NCI-H128 (cell line): ENCODE results near the gene HMSD.
"Not testable (repeated sequence)": the region's sequence is repeated elsewhere in the genome, so short reads cannot be mapped to it uniquely, and the experiment has no call there.

Source experiments
- DNase-seq: peaks from one replicate; lab custom pipeline; 2025; ENCODE audit not compliant: unreplicated experiment; lab: John Stamatoyannopoulos, UW

The HMSD gene, protein sequence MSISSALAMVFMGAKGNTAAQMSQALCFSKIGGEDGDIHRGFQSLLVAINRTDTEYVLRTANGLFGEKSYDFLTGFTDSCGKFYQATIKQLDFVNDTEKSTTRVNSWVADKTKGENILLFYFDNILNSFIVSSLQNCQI

GRCh38 chr18:63949068-63949737 lies at the start of gene HMSD:
Gene HMSD, plus strand, starts transcription at chr18:63949301. Its CDS starts 4,155 bp downstream, at chr18:63953456.
- DNase-seq, result peak; percentile 58

DNA sequence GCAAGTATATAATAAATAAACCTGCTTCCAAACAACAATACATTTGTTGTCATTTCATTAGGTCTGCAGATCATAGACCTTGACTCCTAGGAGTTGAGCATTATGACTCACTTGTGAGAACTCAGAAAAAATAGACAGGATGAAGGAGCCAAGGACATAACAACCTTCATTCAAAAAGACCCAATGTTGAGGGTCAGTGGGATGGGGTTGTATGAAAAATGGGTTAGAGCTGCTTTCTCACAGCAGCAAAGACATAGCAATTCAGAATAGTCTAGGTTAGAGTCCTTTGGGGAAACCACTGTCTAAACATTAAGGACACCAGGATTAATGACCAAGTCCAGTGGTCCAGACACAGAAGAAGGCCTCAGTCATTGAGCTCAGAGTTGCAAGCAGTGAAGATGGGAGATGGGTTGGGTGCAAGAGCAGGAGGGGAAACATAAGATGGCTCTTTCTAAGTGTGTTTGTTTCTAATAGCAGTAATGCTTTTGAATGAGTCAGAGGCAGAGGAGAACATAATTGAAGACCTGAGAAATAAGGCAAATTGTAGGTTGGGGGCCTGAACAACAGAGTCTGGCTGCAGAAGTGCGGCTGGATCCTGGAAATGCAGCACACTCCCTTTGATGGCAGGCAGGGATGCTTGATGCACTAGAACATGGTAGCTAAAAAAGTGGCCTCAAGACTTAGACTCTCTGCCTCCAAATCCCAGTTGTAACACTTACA lies 45.1 kb upstream of the HMSD start:
- no peak for DNase-seq

DNA sequence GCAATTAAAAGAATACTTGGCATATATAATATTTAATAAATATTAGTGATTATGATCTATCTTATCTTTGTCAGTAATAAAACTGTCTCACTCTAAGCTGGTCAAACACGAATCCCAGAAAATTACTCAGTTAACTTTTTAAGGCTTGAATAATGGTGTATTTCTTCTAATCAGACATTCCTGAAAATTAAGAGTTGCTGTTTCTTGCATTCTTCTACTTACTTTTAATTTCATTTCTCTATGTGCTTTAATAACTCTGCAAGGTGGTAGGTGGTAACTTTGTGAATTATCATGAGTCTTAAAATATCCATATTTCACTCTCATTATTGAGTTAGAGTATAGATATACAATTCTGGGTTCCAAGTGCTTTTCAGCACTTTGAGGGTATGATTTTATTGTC lies 44.4 kb upstream of the HMSD start:
- DNase-seq, result no peak

GRCh38 chr18:63905361-63905760 lies 43.7 kb upstream of the HMSD start:
- no peak for DNase-seq

DNA sequence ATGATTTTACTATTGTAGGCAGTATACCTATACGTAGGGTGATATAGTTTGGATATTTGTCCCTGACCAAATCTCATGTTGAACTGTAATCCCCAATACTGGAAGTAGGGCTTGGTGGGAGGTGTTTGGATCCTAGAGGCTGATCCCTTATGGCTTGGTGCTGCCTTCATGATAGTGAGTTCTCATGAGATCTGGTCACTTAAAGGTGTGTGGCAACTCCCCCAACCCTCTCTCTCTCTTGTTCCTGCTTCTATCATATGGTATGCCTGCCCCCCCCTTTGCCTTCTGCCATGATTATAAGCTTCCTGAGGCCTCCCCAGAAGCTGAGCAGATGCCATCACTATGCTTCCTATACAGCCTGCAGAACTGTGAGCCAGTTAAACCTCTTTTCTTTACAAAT lies 43.0 kb upstream of the HMSD start:
- DNase-seq, result no peak

DNA sequence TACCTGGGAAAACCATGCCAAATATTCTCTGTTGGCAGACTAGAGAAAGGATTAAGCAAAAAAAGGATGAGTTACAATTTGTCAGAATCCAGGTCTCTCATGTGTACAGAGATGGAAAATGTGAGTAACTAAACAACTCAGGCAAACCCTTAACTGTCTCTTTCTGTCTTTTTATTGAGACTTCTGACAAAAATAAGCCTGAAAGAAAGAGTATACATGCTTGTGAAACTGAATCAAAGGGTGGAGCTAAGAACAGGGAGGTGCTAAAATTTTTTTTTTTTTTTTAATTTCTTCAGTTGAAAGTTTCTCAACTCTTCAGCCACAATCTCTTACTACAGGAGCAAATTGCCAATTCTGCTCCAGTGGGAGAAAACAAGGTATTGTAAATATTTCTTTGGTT lies 41.4 kb upstream of the HMSD start, which contains the start of gene SERPINB10:
Gene SERPINB10, plus strand, starts transcription at position 295 of the 400 bp plus-strand sequence. CDS start 7,553 bp downstream, outside the sequence.
- DNase-seq, result no peak

GRCh38 chr18:63908858-63909257 lies 40.2 kb upstream of the HMSD start:
- DNase-seq, result no peak

GRCh38 chr18:63909870-63910269 lies 39.2 kb upstream of the HMSD start:
- DNase-seq, result no peak

GRCh38 chr18:63917817-63918216 lies 31.3 kb upstream of the HMSD start:
- DNase-seq, result no peak

GRCh38 chr18:63922049-63922448 lies 27.1 kb upstream of the HMSD start:
- no peak for DNase-seq

DNA sequence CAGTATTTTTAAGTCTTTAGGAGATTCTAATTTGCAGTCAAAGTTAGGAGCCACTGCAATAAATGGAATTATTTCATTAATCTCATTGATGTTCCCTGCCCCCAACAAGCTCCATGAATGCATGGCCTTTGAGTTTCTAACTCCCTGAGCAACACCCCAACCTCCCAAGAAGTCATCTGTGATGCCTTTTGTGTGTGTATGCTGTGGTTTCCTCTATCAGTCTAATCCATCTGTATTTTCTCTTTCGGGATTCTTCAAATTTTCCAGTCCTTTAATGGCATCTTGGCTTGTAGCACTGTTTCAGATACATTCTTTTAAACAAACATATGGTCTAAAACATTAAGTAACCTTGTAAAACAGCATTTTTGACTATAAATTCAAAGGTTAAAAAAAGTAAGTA lies 24.6 kb upstream of the HMSD start:
- no peak for DNase-seq

- no peak for DNase-seq
Measured at GRCh38 chr18:63928331-63928730, 20.8 kb upstream of the HMSD start.

GRCh38 chr18:63929369-63929768 lies 19.7 kb upstream of the HMSD start:
- not testable (repeated sequence) for DNase-seq

- no peak for DNase-seq
Measured at GRCh38 chr18:63930773-63931354, 18.2 kb upstream of the HMSD start.

DNA sequence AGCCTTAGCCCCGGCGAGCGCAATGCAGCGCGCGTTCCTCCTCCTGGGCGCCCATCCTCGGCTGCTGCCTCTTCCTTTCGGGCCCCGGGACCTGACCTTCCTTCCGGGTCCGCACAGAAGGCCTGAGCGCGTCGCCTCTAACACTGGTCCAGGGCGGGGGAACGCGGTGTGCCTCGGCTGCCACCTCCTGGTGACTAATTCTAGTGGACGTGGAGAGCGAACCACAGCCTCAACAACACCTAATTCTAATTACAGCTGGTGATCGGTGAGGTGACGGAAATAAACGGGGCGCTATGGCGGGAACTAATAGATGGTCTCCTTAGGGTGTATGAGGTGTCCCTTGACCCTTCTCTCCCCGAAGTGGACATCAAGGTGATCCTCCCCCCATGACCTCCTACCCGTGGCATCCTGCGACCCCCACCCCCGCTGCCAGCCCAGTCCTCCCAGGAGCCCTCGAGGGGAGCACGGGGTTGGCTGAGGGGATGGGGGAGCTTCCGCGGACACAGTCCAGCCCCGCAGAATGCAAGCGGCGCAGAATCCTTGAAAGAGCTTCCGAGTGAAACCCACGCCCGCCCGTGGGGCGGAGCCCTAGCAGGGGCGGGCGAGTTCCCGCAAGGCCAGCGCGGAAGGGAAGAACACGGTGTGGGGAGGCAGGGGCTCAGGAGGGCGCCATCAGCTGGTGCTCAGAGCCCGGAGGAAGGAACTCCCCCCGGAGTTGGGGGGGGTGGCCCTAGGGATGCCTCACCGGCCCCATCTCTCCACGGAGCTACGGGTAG lies 12.8 kb upstream of the HMSD start:
- DNase-seq, result no peak

DNA sequence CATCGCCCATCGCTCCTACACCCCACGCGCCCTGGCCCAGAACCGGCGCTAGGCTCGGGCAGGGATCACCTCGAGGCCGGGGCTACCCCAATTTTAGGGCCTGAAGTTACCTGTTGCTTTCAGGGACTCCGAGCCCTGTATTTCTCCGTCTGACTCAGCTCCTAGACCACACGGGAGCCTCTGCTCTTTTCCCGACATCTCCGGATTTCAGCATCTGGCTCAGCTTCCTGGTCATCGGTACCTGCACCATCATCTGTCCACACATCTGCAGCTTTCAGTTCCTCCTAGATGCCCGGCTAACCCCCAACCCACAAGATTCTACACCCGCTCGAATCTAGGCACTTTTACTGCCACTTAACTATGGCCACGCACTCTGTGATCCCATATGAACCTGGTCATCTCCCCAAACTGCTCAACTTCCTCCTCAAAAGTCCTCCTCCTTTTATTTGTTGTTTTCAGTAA lies 12.1 kb upstream of the HMSD start:
- DNase-seq, result no peak

DNA sequence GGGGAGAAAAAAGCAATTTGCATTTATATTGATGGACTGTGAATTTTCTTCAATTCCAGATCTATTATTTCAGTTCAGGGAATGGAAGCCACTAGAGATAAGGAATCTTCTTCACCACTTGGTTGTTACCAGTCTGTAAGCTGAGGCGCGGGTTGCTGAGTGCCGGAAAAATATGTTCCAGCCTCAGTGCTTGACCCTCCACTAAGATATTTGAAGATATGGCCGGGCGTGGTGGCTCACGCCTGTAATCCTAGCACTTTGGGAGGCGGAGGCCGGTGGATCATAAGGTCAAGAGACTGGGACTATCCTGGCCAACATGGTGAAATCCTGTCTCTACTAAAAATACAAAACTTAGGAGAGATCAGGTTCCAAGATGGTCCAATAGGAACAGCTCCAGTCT lies 9.1 kb upstream of the HMSD start:
- no peak for DNase-seq

DNA sequence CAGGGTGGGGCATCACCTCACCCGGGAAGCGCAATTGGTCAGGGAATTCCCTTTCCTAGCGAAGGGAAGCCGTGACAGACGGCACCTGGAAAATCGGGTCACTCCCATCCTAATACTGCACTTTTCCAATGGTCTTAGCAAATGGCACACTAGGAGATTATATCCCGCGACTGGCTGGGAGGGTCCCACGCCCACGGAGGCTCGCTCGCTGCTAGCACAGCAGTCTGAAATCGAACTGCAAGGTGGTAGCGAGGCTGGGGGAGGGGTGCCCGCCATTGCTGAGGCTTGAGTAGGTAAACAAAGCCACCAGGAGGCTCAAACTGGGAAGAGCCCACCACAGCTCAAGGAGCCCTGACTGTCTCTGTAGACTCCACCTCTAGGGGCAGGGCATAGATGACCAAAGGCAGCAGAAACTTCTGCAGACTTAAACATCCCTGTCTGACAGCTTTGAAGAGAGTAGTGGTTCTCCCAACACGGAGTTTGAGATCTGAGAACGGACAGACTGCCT lies 8.5 kb upstream of the HMSD start:
- not testable (repeated sequence) for DNase-seq

DNA sequence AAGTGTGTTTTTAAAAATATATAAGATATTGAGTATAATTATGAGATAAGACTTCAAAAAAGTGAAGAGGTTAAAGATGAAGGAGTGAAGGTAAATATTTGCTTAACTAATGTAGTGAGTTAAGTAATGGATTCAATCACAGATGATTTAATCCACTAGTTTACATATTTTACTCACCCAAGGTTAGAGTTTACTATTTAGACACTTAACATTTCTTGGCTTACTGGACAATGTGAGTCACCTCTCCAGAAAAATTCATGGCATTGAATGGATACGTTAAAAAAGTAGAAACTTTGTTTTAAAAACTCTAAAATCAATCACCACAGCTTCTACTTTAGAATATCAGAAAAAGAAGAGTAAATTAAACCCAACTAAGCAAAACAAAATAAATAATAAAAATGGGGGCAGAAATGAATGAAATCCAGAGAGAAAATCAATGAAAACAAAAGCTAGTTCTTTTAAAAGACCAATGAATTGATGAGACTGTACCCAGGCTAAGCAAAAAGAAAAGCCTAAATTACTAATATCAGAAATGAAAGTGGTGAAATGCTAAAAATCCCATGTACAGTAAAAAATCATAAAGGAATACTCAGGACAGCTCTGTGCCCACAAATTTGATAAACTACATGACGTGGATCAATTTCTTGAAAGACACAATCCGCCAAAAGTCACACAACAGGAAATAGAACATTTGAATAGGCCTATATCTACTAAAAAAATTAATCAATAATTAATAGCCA lies 1.9 kb upstream of the HMSD start:
- no peak for DNase-seq

DNA sequence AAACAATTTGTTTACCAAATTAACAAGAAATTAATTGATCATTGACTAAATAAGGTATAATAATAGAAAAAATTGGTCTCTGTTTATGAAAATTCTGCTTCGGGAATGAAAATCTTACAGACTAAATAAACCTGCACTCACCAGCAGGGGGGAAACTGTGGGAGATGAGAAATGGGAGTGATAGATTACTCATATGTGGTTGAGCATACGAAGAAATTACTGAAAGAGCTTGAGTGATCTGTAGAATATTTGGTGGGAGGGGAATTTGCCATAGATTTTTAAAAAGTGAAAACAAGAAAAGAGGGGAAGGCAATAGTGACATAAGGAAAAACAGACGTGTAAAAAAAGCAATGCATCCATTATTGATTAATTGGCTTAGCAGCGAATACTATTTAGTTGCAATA lies 2.2 kb downstream of the HMSD start:
- DNase-seq, result no peak
